Dermis blood vessel endothelial cell (primary cell): ENCODE data around the gene VSIG2. TPM values are rescaled to one million over a fixed set of nuclear protein-coding genes. Genes with fewer than 3 reads are reported as not detected.
A peak's percentile ranks its signal among the peaks of the same experiment; 100 is the strongest.
"Not testable (repeated sequence)": the region's sequence is repeated elsewhere in the genome, so short reads cannot be mapped to it uniquely, and the experiment has no call there.

Experiments
- DNase-seq: peaks from one replicate; pipeline ENCODE4 v3.0.0; 2010
- total RNA-seq: library from RNA; depleted of rRNA; stranded (reverse); fragments of >200 nt; gene quantifications from 2 replicates; pipeline ENCODE4 v1.2.3, GENCODE V29; 2014

Gene VSIG2
- total RNA-seq = 0.23 and 0.51 TPM in 2 replicates

GRCh38 chr11:124751741-124752470 lies at the start of gene VSIG2:
Gene VSIG2 (minus strand): TSS chr11:124752255. CDS start chr11:124752137, 118 bp downstream.
- no peak for DNase-seq

GRCh38 chr11:124801014-124801413 lies 49.0 kb upstream of the VSIG2 start:
- DNase-seq = peak; percentile 64

GRCh38 chr11:124800226-124800929 lies 48.3 kb upstream of the VSIG2 start, which contains the start of gene MSANTD2:
Gene MSANTD2 (minus strand): TSS chr11:124800406. CDS start chr11:124800380, 26 bp downstream.
- DNase-seq = peak; percentile 82

- DNase-seq = peak; percentile 49
These were observed 47.5 kb upstream of the VSIG2 start for GRCh38 chr11:124799348-124800225.

DNA sequence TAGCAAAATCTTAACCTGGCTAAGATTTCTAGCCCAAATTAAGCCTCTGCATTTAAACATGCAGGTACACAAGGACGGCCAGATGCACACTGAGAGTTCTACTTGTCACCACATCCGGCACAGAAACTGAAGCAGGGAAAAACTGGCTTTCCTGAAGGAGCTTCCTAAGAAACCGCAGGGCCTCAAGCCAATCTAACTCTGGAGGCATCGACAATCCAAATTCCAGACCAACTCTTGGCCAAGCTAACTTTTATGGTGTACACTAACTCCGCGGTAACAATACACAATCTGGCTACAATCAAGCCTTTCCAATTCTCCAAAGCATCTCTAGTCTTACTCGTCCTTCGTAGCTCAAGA lies 46.9 kb upstream of the VSIG2 start:
- DNase-seq = peak; percentile 54

DNA sequence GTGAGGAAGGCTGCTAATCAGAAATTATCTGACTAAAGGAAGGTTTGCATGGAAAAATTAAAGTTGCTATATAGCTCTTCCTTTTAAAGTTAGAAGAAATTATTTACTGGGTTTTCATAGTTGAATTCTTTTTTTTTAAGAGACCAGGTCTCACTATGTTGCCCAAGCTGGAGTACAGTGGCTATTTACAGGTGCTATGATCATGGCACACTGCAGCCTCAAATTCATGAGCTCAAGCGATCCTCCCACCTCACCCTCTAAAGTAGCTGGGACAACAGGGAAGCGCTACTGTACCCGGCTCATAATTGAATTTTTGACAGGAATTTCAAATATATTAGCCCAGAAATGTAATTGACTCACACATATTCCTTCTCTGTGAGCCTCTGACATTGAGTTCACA lies 44.3 kb upstream of the VSIG2 start:
- no peak for DNase-seq

- peak; percentile 86 for DNase-seq
These were observed 41.6 kb upstream of the VSIG2 start for GRCh38 chr11:124793466-124794278.

DNA sequence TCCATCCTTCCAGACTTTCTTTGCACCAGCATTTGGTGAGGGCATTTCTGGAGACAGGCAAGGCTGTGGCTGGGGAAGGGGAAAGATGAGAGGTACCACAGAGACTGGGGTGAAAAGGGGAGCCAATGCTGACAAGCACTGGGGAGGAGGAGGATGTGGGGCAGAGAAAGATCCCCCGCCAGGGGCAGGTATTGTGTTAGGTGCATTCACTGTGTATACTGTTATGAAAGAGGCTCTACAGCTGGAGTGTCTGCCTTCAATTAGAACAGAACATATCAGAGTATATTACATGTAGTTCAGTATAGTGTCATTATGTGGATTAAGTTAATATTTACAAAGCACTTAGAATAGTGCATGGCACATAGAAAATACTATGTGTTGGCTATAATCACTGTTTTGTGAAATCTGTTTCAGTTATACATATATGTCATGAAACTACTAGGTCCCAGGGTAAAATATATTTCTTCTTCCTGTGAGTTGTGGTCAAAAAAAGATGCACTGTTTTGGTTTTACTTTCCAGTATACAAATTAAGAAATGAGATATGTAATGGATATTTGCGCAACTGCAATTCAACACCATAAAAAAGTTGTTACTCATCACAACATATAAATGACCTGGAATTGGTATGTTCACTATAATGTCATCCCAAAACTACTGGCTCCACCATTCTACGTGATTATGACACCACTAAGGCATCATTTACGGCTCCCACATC lies 39.7 kb upstream of the VSIG2 start:
- no peak for DNase-seq

DNA sequence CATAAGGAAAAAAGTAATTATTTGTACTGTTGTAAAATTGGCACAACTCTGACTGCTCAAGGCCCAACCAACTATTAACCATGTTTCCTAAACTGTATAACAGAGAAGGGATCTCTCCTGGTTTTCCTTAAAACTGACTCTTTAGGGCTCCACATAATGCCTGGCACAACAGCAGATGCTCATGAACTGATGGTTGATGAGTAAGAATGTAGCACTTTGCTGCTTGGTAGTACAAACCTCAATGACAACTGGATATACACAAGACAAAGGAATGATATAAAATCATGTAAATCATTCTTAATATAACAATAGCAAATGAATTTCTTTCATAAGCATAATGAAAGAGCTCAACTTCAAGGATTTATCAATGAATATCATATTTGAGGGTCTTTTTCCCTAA lies 36.5 kb upstream of the VSIG2 start:
- no peak for DNase-seq

DNA sequence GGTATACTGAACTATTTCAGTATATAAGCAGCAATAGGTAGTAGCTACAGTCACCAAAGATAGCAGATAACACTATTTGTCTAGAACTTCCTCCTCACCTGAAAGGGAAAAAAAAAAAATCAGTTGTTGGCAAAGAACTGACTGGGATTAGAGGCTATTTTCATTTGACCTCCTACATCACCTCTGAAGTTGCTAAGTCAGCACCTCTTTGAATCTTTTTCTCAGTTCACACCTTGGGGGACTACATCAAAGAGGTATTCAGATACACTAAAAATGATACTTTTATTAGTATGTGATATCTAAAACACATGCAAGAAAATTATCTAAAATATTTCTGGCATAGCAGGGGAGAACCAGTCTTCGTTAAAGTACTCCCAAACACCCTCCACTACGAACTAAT lies 32.0 kb upstream of the VSIG2 start:
- no peak for DNase-seq

GRCh38 chr11:124783002-124783401 lies 30.9 kb upstream of the VSIG2 start:
- DNase-seq = no peak

DNA sequence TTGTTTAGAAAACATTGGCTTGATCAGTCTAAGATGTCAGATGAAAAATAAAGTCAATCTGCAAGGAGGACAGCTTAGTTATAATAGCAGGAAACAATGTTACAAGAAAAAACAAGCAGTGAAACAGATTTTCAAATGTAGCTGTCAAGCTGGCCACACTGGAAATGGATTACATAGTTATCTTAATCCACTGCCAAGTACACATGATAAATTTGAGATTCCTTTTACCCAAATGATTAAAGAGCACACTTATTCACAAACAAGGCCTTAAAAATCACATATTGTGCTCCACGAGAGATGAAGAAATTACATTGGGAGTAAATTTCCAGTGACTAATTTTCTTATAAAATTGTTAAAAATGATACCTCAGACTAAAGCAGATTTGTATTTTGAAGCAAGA lies 27.5 kb upstream of the VSIG2 start:
- DNase-seq = no peak

DNA sequence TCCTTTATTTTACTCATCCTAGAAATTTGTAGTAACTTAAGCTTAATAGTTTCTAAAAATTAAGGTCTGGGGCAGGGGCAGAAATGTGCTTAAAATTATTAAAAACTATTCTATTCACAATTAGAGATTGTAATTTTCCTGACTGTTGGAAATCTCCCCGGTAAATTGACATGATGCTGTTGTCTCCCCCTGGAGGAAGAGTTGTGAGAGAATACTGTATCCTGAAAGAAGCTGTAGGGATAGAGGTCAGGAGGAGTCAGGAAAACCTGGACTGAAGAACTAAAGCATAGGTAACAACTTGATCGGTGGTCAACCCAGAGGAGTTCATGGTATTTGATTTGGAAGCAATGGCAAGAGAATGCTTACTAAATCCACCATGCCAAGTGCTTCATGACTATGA lies 26.2 kb upstream of the VSIG2 start:
- DNase-seq = peak; percentile 51

- no peak for DNase-seq
These were observed 25.0 kb upstream of the VSIG2 start for GRCh38 chr11:124776865-124777645.

GRCh38 chr11:124770959-124771358 lies 18.9 kb upstream of the VSIG2 start:
- DNase-seq = not testable (repeated sequence)

DNA sequence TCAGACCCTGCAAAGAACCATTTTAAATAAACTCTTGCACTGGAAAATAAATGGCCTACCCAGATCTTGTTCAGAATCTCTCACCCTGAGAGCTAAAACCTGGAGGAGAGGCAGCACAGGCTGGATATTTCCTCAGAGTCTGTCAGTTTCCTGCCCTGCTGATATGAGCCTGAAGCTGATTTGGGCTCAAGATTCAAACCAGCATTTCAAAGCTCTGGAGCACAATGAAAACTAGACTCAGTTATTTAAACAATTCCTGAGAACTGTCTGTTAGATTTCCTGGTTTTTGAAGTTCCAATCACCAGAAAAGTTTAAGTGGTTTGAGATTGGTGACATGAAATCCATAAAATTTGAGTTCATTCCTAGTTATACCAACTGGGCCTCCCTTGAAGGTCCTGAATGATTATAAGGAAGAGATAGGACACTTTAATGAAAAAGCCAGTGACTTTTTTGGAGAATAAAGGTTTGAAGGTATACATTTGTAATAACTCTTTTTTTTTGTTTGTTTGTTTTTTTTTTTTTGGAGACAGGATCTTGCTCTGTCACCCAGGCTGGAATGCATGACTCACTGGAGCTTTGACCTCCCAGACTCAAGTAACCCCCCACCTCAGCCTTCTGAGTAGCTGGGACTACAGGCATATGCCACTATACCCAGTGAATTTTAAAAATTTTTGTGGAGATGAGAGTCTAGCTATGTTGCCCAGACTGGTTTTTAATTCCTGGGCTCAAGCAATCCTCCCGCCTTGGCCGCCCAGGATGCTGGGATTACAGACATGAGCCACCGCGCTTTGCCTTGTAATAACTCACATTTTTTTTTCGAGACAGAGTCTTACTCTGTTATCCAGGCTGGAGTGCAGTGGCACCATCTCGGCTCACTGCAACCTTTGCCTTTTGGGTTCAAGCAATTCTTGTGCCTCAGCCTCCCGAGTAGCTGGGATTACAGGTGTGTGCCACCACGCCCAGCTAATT lies 18.0 kb upstream of the VSIG2 start:
- peak; percentile 80 for DNase-seq

- DNase-seq = no peak
These were observed 16.9 kb upstream of the VSIG2 start for GRCh38 chr11:124768914-124769313.

DNA sequence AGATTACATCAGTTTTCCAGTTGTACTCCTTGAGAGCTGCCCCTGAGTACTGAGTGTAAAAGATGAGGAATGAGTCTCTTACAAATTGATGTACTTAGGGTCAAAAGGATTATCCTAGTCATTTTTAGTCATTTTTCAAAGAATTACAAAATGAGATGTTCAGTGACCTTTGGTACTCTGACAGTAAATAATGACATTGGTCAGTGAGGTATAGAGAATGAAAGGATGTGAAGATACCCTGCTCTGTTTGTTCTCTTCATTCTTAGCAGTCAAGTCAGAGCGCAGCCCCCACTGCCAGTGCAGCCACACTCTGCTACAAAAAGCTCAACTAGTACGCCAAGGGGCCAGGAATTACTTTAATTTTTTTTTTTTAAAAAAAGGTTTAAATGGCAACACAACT lies 14.1 kb upstream of the VSIG2 start:
- DNase-seq = no peak

DNA sequence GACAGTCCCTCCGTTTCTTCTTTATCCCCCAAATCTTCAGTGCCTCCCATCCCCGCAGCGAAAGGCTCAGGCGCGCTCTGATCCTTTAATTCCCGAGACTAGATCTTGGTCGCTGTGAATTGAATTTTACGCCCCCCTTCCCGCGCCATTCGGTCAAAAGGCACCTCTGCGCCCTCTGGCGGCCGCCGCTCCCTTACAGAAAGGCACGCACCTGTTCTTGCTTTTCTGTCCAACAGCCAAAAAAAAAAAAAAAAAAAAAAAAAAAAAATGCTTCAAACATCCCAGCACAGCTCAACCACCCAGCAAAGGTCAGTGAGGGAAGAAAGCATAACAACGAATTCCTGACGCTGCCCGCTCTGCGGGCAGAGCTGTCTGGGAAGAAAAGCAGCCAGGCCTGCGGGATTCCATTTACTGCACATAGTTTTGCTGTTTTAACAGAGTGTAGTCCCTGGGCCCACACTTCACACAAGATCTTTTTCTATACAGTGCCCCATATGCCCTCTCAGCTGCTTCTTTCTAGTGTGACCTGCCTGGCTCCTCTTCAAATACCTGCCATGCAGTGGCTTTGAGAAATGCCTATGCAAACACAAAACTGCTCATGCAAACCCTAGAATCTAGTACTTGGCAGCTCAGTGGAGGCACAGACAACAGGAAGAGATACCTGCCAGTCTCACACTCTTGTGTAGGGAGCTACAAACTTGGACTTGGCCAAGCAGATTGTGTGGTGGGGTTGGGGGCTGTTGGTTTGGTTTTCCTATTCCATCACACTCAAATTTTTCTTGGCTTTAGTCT lies 11.3 kb upstream of the VSIG2 start:
- peak; percentile 93 for DNase-seq
